Chondrocyte (in vitro differentiated cells): Measurements from ENCODE around the gene OR1A1. TPM values are rescaled to one million over a fixed set of nuclear protein-coding genes. Genes with fewer than 3 reads are reported as not detected.
"Not testable (repeated sequence)": the region's sequence is repeated elsewhere in the genome, so short reads cannot be mapped to it uniquely, and the experiment has no call there.

Experiments used
- DNase-seq: peaks from one replicate; pipeline ENCODE4 v3.0.0; 2021; ENCODE audit warnings: mixed read lengths, low spot score
- H3K27ac Mint-ChIP-seq: one replicate; pipeline ENCODE4 v1.8.0; 2021; ENCODE audit warnings: mild to moderate bottlenecking, moderate library complexity, mixed read lengths; ENCODE audit not compliant: unreplicated experiment
- H3K27me3 Mint-ChIP-seq: 2 replicates; pipeline ENCODE4 v1.8.0; 2021; ENCODE audit warnings: low read depth, mixed read lengths
- H3K36me3 Mint-ChIP-seq: 2 replicates; pipeline ENCODE4 v1.8.0; 2021; ENCODE audit warnings: low read depth, mixed read lengths
- H3K4me1 Mint-ChIP-seq: 2 replicates; pipeline ENCODE4 v1.8.0; 2021; ENCODE audit warnings: low read depth, mild to moderate bottlenecking, mixed read lengths
- H3K4me3 Mint-ChIP-seq: one replicate; pipeline ENCODE4 v1.8.0; 2021; ENCODE audit warnings: mild to moderate bottlenecking, moderate library complexity, mixed read lengths; ENCODE audit not compliant: unreplicated experiment
- H3K9me3 Mint-ChIP-seq: 2 replicates; pipeline ENCODE4 v1.8.0; 2021; ENCODE audit warnings: low read depth, mixed read lengths
- total RNA-seq: library from RNA; stranded (reverse); gene quantifications from 3 replicates; pipeline ENCODE4 v1.2.1, GENCODE V29; 2021
- TF ChIP-seq, protein P1 (sequence below): fragments of 200-600 bp; sonication (generic); IDR thresholded peaks from 2 replicates; pipeline ENCODE4 v1.5.0; 2021; ENCODE audit warnings: antibody characterized with exemption, mild to moderate bottlenecking, moderate library complexity

The OR1A1 gene
- total RNA-seq, 1 donor from 2014 or later = not detected

DNA sequence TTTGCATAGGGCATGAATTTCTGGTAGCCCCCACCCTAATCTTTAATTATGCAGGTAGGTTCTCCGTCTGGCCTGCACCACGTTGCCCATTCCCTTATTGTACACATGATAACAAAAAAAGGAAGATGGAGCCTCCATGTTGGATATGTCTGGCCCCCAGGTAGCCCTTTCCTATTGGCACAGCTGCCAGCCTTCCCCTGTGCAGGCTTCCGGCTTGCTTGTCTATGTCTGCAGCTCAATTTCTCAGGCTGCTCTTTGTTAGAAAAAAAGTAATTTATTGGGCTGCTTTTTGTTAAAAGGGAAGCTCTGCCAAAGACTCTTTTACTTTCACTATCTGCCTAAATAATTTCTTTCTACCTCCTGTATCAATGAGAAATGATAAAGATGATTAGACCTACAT lies 5.5 kb downstream of the OR1A1 start:
- DNase-seq = no peak
- TF ChIP-seq, protein P1, sequence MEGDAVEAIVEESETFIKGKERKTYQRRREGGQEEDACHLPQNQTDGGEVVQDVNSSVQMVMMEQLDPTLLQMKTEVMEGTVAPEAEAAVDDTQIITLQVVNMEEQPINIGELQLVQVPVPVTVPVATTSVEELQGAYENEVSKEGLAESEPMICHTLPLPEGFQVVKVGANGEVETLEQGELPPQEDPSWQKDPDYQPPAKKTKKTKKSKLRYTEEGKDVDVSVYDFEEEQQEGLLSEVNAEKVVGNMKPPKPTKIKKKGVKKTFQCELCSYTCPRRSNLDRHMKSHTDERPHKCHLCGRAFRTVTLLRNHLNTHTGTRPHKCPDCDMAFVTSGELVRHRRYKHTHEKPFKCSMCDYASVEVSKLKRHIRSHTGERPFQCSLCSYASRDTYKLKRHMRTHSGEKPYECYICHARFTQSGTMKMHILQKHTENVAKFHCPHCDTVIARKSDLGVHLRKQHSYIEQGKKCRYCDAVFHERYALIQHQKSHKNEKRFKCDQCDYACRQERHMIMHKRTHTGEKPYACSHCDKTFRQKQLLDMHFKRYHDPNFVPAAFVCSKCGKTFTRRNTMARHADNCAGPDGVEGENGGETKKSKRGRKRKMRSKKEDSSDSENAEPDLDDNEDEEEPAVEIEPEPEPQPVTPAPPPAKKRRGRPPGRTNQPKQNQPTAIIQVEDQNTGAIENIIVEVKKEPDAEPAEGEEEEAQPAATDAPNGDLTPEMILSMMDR = no peak
- Mint-ChIP-seq H3K27ac (no peak overlapping the region), H3K9me3 (peaks cover 5% of the 10 kb centered on the region), H3K27me3 (peaks cover 2% of the 10 kb centered on the region), H3K36me3 (no peaks in the 10 kb centered on the region), H3K4me3 (no peak overlapping the region), H3K4me1 (no peaks in the 10 kb centered on the region)

DNA sequence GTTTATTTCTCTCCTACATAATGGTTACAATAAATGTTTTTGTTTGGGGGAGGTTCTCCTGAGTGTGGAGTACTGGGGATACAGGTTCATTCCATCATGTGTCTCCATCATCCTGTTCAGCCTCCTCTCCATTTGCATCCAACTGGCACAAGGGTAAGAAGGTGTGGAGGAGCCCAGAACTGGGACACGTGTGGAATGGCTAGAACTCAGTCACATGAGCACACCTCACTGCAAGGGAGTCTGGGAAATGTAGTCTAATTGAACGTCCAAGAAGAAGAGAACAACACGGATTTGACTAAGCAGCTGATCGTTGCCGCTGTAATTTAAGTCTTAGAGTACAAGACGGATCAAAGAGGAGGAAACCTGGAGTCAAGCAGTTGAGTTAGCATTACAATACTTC lies 6.1 kb downstream of the OR1A1 start:
- peaks cover 2% of the 10 kb centered on the region for H3K27me3 Mint-ChIP-seq
- TF ChIP-seq, protein P1 = no peak
- H3K27ac Mint-ChIP-seq = no peak overlapping the region
- no peak overlapping the region for H3K4me3 Mint-ChIP-seq
- H3K36me3 Mint-ChIP-seq = no peaks in the 10 kb centered on the region
- no peaks in the 10 kb centered on the region for H3K4me1 Mint-ChIP-seq
- DNase-seq = no peak
- peaks cover 10% of the 10 kb centered on the region for H3K9me3 Mint-ChIP-seq

DNA sequence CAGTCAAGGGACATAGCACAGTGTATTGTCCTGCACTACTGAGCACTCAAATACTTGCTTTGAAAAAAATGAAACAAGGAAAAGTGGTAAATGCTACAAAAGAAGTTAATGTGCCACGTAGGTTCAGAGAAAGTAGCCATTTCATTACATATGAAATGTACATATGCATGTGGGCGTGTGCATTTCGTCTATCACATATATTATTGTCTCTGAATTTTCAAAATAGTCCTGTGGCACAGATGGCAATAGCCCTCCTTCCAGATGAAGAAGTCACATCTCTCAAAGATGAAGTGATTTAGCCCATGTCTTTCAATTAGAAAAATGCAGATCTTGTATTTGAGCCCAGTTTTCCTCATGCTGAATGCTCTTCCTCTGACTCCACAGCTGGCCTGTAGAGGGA lies 12.5 kb downstream of the OR1A1 start:
- not testable (repeated sequence) for H3K4me1 Mint-ChIP-seq, H3K36me3 Mint-ChIP-seq, H3K27ac Mint-ChIP-seq, H3K27me3 Mint-ChIP-seq, DNase-seq, H3K4me3 Mint-ChIP-seq
- H3K9me3 Mint-ChIP-seq = peaks cover 19% of the 10 kb centered on the region

DNA sequence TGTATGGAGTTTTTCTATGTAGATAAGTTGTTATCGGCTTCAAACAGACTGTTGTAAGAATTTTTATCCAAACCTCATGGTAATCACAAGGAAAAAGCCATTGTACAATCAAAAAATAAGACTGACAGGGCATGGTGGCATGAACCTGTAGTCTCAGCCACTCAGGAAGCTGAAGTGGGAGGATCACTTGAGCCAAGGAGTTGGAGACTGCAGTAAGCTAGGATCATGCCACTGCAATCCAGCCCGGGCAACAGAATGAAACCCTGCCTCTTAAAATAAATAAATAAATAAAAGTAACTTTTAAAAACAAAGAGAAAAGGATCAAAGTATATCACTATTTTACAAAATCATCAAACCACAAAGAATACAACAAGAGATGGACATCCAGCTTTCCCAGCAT lies 14.4 kb downstream of the OR1A1 start:
- Mint-ChIP-seq H3K9me3 (peaks cover 19% of the 10 kb centered on the region), H3K27ac (no peak overlapping the region), H3K36me3 (no peaks in the 10 kb centered on the region), H3K4me1 (no peaks in the 10 kb centered on the region), H3K4me3 (no peak overlapping the region), H3K27me3 (peaks cover 6% of the 10 kb centered on the region)
- DNase-seq = no peak
- TF ChIP-seq, protein P1 = no peak

DNA sequence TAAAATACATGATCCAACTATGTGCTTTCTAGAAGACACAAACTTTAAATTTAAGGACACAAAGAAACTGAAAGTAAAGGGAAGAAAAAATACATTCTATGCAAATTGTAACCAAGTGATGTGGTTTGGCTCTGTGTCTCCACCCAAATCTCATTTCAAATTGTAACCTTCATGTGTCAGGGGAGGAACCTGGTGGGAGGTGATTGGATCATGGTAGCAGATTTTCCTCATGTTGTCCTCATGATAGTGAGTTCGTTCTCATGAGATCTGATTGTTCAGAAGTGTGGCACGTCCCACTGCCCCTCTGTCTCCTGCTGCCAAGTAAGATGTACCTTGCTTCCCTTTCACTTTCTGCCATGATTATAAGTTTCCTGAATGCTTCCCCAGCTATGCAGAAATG lies 15.0 kb downstream of the OR1A1 start:
- no peak overlapping the region for H3K27ac Mint-ChIP-seq
- H3K27me3 Mint-ChIP-seq = peaks cover 6% of the 10 kb centered on the region
- TF ChIP-seq, protein P1 = no peak
- no peaks in the 10 kb centered on the region for H3K4me1 Mint-ChIP-seq
- peaks cover 15% of the 10 kb centered on the region for H3K9me3 Mint-ChIP-seq
- no peak overlapping the region for H3K4me3 Mint-ChIP-seq
- DNase-seq = no peak
- no peaks in the 10 kb centered on the region for H3K36me3 Mint-ChIP-seq

DNA sequence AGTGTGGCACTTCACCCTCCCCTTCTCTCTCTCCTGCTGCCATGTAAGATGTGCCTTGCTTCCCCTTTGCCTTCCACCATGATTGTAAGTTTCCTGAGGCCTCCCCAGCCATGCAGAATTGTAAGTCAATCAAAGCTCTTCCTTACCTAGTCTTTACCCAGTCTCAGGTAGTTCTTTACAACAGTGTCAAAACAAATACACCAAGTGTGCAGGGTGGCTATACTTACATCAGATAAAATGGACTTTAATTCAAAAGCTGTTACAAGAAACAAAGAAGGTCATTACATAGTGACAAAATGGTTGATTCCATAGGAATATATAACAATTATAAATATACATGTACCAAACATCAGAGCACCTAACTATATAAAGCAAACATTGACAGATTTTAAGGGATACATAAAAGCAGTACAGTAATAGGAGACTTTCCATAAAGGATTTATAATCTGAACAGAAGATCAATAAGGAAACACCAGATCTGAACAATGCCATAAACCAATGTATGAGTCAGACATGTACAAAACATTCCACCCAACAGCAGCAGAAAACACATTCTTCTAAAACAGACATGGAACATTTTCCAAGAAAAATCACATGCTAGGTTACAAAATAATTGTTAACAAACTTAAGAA lies 17.4 kb downstream of the OR1A1 start:
- H3K9me3 Mint-ChIP-seq = peaks cover 10% of the 10 kb centered on the region
- not testable (repeated sequence) for H3K27ac Mint-ChIP-seq, H3K36me3 Mint-ChIP-seq, H3K4me1 Mint-ChIP-seq, H3K4me3 Mint-ChIP-seq, DNase-seq, H3K27me3 Mint-ChIP-seq

DNA sequence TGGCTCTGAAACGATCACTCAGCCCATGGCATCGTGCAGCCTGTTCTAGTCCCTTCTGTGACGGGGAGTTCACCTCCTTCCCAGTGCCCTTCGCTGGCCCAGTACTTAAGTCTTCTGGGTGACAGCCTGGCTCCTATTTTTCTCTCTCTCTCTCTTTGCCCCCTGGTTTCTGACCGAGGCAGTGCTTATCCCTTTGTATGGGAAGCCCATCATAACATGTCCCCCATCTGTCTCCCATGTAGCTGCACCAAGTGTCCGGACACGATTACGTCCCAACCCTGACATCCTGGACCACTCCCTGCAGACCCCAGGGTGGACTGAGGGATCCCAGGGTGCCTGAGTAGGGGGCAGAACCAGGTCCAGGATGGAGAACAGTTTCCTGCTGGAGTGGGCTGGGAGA lies 24.8 kb downstream of the OR1A1 start:
- not testable (repeated sequence) for H3K9me3 Mint-ChIP-seq, H3K27me3 Mint-ChIP-seq, H3K36me3 Mint-ChIP-seq, H3K27ac Mint-ChIP-seq, H3K4me3 Mint-ChIP-seq, DNase-seq, H3K4me1 Mint-ChIP-seq

DNA sequence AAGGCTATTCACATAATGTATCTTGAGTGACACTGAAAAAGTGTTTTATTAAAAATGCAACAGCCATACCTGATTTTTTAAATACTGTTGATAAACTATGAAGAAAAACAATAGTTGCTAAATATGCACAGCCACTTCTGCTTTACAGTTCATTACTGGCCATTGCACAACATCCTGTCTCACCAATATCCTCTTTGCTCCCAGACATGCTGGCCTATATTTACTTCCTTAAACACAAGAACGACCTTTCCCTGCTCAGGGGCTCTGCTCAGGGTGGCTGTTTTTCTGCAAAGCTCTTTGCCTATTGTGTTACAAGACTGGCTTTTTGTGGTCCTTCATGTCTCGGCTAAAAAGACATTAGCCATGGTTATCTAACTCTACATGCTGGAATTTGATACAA lies 31.2 kb downstream of the OR1A1 start:
- not testable (repeated sequence) for H3K36me3 Mint-ChIP-seq, H3K4me3 Mint-ChIP-seq, H3K9me3 Mint-ChIP-seq, DNase-seq, H3K27ac Mint-ChIP-seq, H3K4me1 Mint-ChIP-seq, H3K27me3 Mint-ChIP-seq

DNA sequence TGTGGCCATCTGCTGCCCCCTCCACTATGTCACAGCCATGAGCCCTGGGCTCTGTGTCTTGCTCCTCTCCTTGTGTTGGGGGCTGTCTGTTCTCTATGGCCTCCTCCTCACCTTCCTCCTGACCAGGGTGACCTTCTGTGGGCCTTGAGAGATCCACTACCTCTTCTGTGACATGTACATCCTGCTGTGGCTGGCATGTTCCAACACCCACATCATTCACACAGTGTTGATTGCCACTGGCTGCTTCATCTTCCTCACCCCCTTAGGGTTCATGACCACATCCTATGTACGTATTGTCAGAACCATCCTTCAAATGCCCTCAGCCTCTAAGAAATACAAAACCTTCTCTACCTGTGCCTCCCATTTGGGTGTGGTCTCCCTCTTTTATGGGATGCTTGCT lies 33.6 kb downstream of the OR1A1 start:
- not testable (repeated sequence) for H3K27ac Mint-ChIP-seq, H3K27me3 Mint-ChIP-seq, DNase-seq, H3K9me3 Mint-ChIP-seq, H3K4me3 Mint-ChIP-seq, H3K36me3 Mint-ChIP-seq, H3K4me1 Mint-ChIP-seq

DNA sequence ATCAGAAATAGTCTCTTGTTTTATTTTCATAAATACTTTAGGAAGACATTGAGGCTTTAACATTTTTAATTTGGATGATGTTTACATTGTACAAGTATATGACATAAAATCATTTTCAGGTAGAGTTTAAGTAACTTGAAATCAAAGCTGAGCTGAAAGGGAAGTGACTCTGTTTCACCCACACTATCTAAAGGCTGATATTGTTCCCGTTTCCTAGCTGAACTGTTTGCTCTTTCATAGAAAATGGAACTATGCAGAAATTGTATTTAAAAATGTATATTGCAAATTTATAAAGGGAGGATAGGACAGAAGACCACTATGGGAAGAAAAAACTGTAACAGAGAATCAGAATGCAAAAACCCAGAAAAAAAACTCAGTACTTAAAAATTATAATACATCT lies 37.4 kb downstream of the OR1A1 start:
- not testable (repeated sequence) for H3K4me3 Mint-ChIP-seq, H3K9me3 Mint-ChIP-seq, H3K27ac Mint-ChIP-seq, DNase-seq, H3K36me3 Mint-ChIP-seq, H3K4me1 Mint-ChIP-seq, H3K27me3 Mint-ChIP-seq
